PFSK-1 (cell line): ENCODE results near the gene PAXX. TPM values are rescaled to one million over a fixed set of nuclear protein-coding genes. Genes with fewer than 3 reads are reported as not detected.

ENCODE experiments used
- FOXP2 ChIP-seq: optimal IDR thresholded peaks from 2 replicates; pipeline ENCODE3; 2011; ENCODE audit warnings: borderline replicate concordance, control low read depth, inconsistent platforms; ENCODE audit not compliant: insufficient read depth; ENCODE audit errors: extremely low read length, extremely low read depth
- POLR2AphosphoS5 ChIP-seq: IDR thresholded peaks from 2 replicates; pipeline ENCODE4 v1.6.1; 2012; ENCODE audit warnings: low read depth, mild to moderate bottlenecking, control low read depth, low read length, moderate library complexity
- REST ChIP-seq, 2 experiments: IDR thresholded peaks; 2 replicates each; pipeline versions ENCODE4 v1.6.1 to v1.8.0; 2011 to 2012; ENCODE audit warnings: low read depth in 2 of 2, low read length in 2 of 2, control low read depth in 1 of 2, inconsistent platforms in 1 of 2, mild to moderate bottlenecking in 1 of 2, moderate library complexity in 1 of 2; ENCODE audit not compliant: insufficient read depth in 1 of 2
- SIN3A ChIP-seq: IDR thresholded peaks from 2 replicates; pipeline ENCODE4 v1.6.1; 2012; ENCODE audit warnings: mild to moderate bottlenecking, low read length, moderate library complexity, borderline replicate concordance; ENCODE audit not compliant: insufficient read depth
- TAF1 ChIP-seq: IDR thresholded peaks from 2 replicates; pipeline ENCODE4 v1.6.1; 2012; ENCODE audit warnings: low read length, control low read depth, borderline replicate concordance; ENCODE audit not compliant: insufficient read depth
- polyA plus RNA-seq: library from polyadenylated mRNA; unstranded; fragments of >200 nt; gene quantifications from one replicate; pipeline ENCODE4 v1.2.1, GENCODE V29; 2012; ENCODE audit warnings: low read depth, missing spikeins; ENCODE audit not compliant: insufficient read length

The PAXX gene
- 61.8 TPM for polyA plus RNA-seq

- peak; percentile 61; the same call in 1 of the 2 replicates for TF ChIP-seq POLR2AphosphoS5
- no peak for TF ChIP-seq SIN3A
- TF ChIP-seq TAF1, result no peak
Observed at GRCh38 chr9:136991993-136992818, at the start of gene PAXX. Gene PAXX (plus strand): TSS chr9:136992422. CDS start chr9:136992444, 22 bp downstream.

- no peak for TF ChIP-seq FOXP2
- no peak for TF ChIP-seq REST (IDR thresholded peaks at IDR 0.05; ENCODE audit: insufficient read depth in 1 of 2, low read depth in 2 of 2, low read length in 2 of 2)
Observed at GRCh38 chr9:136942881-136943230, 49.4 kb upstream of the PAXX start.

- TF ChIP-seq TAF1 (no peak), POLR2AphosphoS5 (peak; percentile 23; the same call in 1 of the 2 replicates), SIN3A (no peak), FOXP2 (no peak), REST (IDR thresholded peaks at IDR 0.05; ENCODE audit: insufficient read depth in 1 of 2, low read depth in 2 of 2, low read length in 2 of 2) (no peak)
Observed at GRCh38 chr9:136943291-136944211, 48.7 kb upstream of the PAXX start.

- TF ChIP-seq POLR2AphosphoS5, result no peak
- no peak for TF ChIP-seq FOXP2
- TF ChIP-seq SIN3A, result no peak
- TF ChIP-seq TAF1, result peak; percentile 41; the same call in 1 of the 2 replicates
- TF ChIP-seq REST (IDR thresholded peaks at IDR 0.05; ENCODE audit: insufficient read depth in 1 of 2, low read depth in 2 of 2, low read length in 2 of 2), result no peak
Observed at GRCh38 chr9:136944212-136944518, 48.1 kb upstream of the PAXX start.

- TF ChIP-seq POLR2AphosphoS5, result peak; percentile 19; the same call in 1 of the 2 replicates
- TF ChIP-seq REST (IDR thresholded peaks at IDR 0.05; ENCODE audit: insufficient read depth in 1 of 2, low read depth in 2 of 2, low read length in 2 of 2), result 0 out of 4 replicates have a peak, but pooled peaks of 1 of the 2 experiments have one; percentile 30
- TF ChIP-seq FOXP2, result no peak
- 0 out of 2 replicates have a peak, but pooled peaks have one; percentile 33 for TF ChIP-seq SIN3A
- TF ChIP-seq TAF1, result peak; percentile 42; the same call in 1 of the 2 replicates
Observed at GRCh38 chr9:136944519-136945332, 47.5 kb upstream of the PAXX start, which contains the start of the genes C8G and FBXW5. Gene C8G (plus strand): TSS chr9:136945243. CDS start chr9:136945321, 78 bp downstream. Gene FBXW5 (minus strand): TSS chr9:136944738. CDS start chr9:136944083, 655 bp downstream.
